Stomach smooth muscle (tissue), 2 donors: ENCODE data around the gene DOCK9.

ENCODE experiments used
- H3K27ac ChIP-seq: one replicate; pipeline ENCODE4 v1.7.0; 2013; ENCODE audit warnings: mild to moderate bottlenecking, low read length, inconsistent platforms
- H3K27me3 ChIP-seq, 2 donors: one replicate each; pipeline ENCODE4 v1.7.0; 2013; ENCODE audit warnings: low read length in 2 of 2; ENCODE audit not compliant: insufficient read depth in 2 of 2, control insufficient read depth in 1 of 2
- H3K36me3 ChIP-seq, 2 donors: one replicate each; pipeline ENCODE4 v1.7.0; 2013; ENCODE audit warnings: low read length in 2 of 2; ENCODE audit not compliant: control insufficient read depth in 2 of 2, insufficient read depth in 2 of 2
- H3K4me1 ChIP-seq: one replicate; pipeline ENCODE4 v1.7.0; 2013; ENCODE audit warnings: low read length; ENCODE audit not compliant: control insufficient read depth, insufficient read depth
- H3K4me3 ChIP-seq, 2 donors: one replicate each; pipeline ENCODE4 v1.7.0; 2013; ENCODE audit warnings: low read length in 2 of 2
- H3K9ac ChIP-seq, 2 donors: one replicate each; pipeline ENCODE4 v1.7.0; 2013; ENCODE audit warnings: low read length in 2 of 2, mild to moderate bottlenecking in 1 of 2
- H3K9me3 ChIP-seq, 2 donors: one replicate each; pipeline ENCODE4 v1.7.0; 2013; ENCODE audit warnings: low read length in 2 of 2; ENCODE audit not compliant: control insufficient read depth in 2 of 2
- donor health status: healthy.
- donor health status: Pancreatic carcinoma.

Gene DOCK9

GRCh38 chr13:98997011-98997730, 19.3 kb upstream of the DOCK9 start:
- Histone ChIP-seq H3K27ac (no peak overlapping the region), H3K36me3 (no peaks in the 10 kb centered on the region), H3K4me1 (peaks cover 38% of the 10 kb centered on the region), H3K4me3 (no peak overlapping the region), H3K9me3 (no peaks in the 10 kb centered on the region), H3K9ac (no peak overlapping the region), H3K27me3 (no peaks in the 10 kb centered on the region)

DNA sequence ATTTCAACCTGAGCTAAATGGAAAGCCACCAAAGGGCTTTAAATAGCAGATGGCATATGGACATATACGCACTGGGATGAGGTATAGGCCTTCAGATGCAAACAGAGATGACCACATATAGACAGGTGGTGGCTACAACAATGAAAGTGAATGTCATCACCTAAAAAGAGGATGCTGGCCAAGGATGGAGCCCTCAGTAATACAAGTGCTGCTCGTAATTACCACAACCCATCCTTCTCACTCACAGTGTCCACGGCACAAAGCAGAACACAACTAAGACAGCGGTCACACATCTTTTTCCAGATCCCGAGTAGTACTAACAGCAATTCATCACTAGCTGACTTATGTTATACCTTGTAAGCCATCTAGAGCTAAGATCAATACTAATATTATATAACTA, 18.2 kb upstream of the DOCK9 start:
- Histone ChIP-seq H3K4me1 (peaks cover 36% of the 10 kb centered on the region), H3K9me3 (no peaks in the 10 kb centered on the region), H3K27me3 (no peaks in the 10 kb centered on the region), H3K4me3 (no peak overlapping the region), H3K27ac (no peak overlapping the region), H3K9ac (no peak overlapping the region), H3K36me3 (no peaks in the 10 kb centered on the region)

- H3K27ac ChIP-seq = no peak overlapping the region
- no peaks in the 10 kb centered on the region for H3K36me3 ChIP-seq
- no peaks in the 10 kb centered on the region for H3K27me3 ChIP-seq
- H3K4me3 ChIP-seq = no peak overlapping the region
- no peak overlapping the region for H3K9ac ChIP-seq
- H3K9me3 ChIP-seq = no peaks in the 10 kb centered on the region
- peaks cover 26% of the 10 kb centered on the region for H3K4me1 ChIP-seq
Measured at GRCh38 chr13:98994896-98995295, 17.0 kb upstream of the DOCK9 start.

GRCh38 chr13:98994080-98994479, 16.2 kb upstream of the DOCK9 start:
- Histone ChIP-seq H3K4me1 (peaks cover 17% of the 10 kb centered on the region), H3K9ac (no peak overlapping the region), H3K4me3 (no peak overlapping the region), H3K9me3 (no peaks in the 10 kb centered on the region), H3K27ac (no peak overlapping the region), H3K36me3 (no peaks in the 10 kb centered on the region), H3K27me3 (no peaks in the 10 kb centered on the region)

DNA sequence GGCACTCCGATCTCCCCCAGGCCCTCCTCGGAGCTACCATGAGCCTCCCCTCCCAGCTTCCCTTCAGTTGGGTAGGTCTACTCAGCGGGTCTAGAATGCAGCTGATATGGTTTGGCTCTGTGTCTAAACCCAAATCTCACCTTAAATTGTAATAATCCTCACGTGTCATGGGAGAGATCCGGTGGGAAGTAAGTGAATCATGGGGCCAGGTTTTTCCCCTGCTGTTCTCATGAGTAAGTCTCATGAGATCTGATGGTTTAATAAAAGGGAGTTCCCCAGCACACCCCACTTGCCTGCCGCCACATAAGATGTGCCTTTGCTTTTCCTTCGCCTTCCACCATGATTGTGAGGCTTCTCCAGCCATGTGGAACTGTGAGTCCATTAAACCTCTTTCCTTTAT, 14.5 kb upstream of the DOCK9 start:
- Histone ChIP-seq H3K4me3 (no peak overlapping the region), H3K36me3 (no peaks in the 10 kb centered on the region), H3K27me3 (no peaks in the 10 kb centered on the region), H3K4me1 (peaks cover 6% of the 10 kb centered on the region), H3K27ac (no peak overlapping the region), H3K9ac (no peak overlapping the region), H3K9me3 (no peaks in the 10 kb centered on the region)

GRCh38 chr13:98990701-98991100, 12.8 kb upstream of the DOCK9 start:
- H3K27me3 ChIP-seq = no peaks in the 10 kb centered on the region
- H3K9me3 ChIP-seq = no peaks in the 10 kb centered on the region
- H3K4me1 ChIP-seq = peaks cover 11% of the 10 kb centered on the region
- no peak overlapping the region for H3K27ac ChIP-seq
- no peaks in the 10 kb centered on the region for H3K36me3 ChIP-seq
- no peak overlapping the region for H3K4me3 ChIP-seq
- H3K9ac ChIP-seq = no peak overlapping the region

DNA sequence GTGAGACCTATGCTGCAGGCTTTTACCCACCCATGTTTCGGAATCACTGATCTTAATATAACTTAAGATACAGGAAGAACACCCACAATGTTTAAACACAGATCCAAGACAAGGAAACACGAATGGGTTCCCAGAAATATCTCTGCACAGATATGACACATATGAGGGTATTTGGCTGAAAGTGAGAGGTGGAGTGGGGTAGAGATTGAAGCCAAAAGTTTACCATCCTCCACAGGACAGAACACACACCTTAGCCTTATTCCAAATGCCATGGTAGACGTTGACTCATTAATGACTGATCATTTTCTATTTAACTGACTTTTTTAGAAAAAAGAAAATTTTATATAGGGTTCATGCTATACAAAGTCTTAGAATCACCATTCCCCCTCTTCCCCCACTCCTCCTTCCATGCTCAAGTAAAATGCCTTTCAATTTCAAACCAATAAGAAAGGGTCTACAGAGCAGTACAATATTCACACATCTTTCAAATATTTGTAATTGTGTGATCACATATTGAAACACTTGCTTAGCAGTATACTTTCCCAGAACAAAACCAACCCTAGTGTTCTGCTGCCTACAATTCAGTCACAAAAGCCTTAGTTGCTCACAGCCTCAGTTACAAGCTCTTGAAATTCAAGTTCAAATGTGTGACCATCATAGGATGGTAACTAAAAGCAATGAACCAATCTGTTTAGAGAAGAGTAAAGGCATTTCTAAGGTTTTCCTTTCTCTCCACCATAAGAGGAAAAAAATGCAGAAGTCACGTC, 11.8 kb upstream of the DOCK9 start:
- no peaks in the 10 kb centered on the region for H3K9me3 ChIP-seq
- no peak overlapping the region for H3K4me3 ChIP-seq
- H3K27me3 ChIP-seq = no peaks in the 10 kb centered on the region
- peaks cover 11% of the 10 kb centered on the region for H3K4me1 ChIP-seq
- no peaks in the 10 kb centered on the region for H3K36me3 ChIP-seq
- H3K9ac ChIP-seq = no peak overlapping the region
- no peak overlapping the region for H3K27ac ChIP-seq

- H3K9ac ChIP-seq = no peak overlapping the region
- H3K27ac ChIP-seq = no peak overlapping the region
- no peaks in the 10 kb centered on the region for H3K36me3 ChIP-seq
- no peak overlapping the region for H3K4me3 ChIP-seq
- peaks cover 11% of the 10 kb centered on the region for H3K4me1 ChIP-seq
- H3K9me3 ChIP-seq = no peaks in the 10 kb centered on the region
- no peaks in the 10 kb centered on the region for H3K27me3 ChIP-seq
Measured at GRCh38 chr13:98988780-98989179, 10.9 kb upstream of the DOCK9 start.

GRCh38 chr13:98988277-98988676, 10.4 kb upstream of the DOCK9 start:
- H3K27me3 ChIP-seq = no peaks in the 10 kb centered on the region
- H3K36me3 ChIP-seq = no peaks in the 10 kb centered on the region
- H3K4me1 ChIP-seq = peaks cover 11% of the 10 kb centered on the region
- no peak overlapping the region for H3K27ac ChIP-seq
- no peak overlapping the region for H3K4me3 ChIP-seq
- H3K9ac ChIP-seq = no peak overlapping the region
- H3K9me3 ChIP-seq = no peaks in the 10 kb centered on the region

GRCh38 chr13:98987275-98987674, 9.4 kb upstream of the DOCK9 start:
- Histone ChIP-seq H3K4me1 (peaks cover 13% of the 10 kb centered on the region), H3K36me3 (no peaks in the 10 kb centered on the region), H3K9ac (no peak overlapping the region), H3K27ac (no peak overlapping the region), H3K27me3 (no peaks in the 10 kb centered on the region), H3K9me3 (no peaks in the 10 kb centered on the region), H3K4me3 (no peak overlapping the region)

GRCh38 chr13:98986226-98986846, 8.5 kb upstream of the DOCK9 start:
- Histone ChIP-seq H3K36me3 (no peaks in the 10 kb centered on the region), H3K27me3 (no peaks in the 10 kb centered on the region), H3K9ac (no peak overlapping the region), H3K9me3 (no peaks in the 10 kb centered on the region), H3K4me1 (peaks cover 13% of the 10 kb centered on the region), H3K27ac (no peak overlapping the region), H3K4me3 (no peak overlapping the region)
